Kidney epithelial cell (primary cell): ENCODE measurements around the gene FAF1. TPM values are rescaled to one million over a fixed set of nuclear protein-coding genes. Genes with fewer than 3 reads are reported as not detected.

Experiments used
- DNase-seq: peaks from one replicate; pipeline ENCODE4 v3.0.0-alpha.2; 2010; ENCODE audit warnings: low read depth
- H3K27me3 ChIP-seq: 2 replicates; pipeline ENCODE4 v1.6.0; 2011; ENCODE audit warnings: low read length; ENCODE audit not compliant: control insufficient read depth, insufficient read depth
- H3K36me3 ChIP-seq: 2 replicates; pipeline ENCODE4 v1.5.1; 2011; ENCODE audit warnings: low read length; ENCODE audit not compliant: control insufficient read depth, insufficient read depth
- H3K4me3 ChIP-seq: 2 replicates; pipeline ENCODE4 v1.5.1; 2011; ENCODE audit warnings: low read depth, mild to moderate bottlenecking, control low read depth, low read length
- CTCF ChIP-seq: IDR thresholded peaks from 2 replicates; pipeline ENCODE4 v1.5.1; 2011; ENCODE audit warnings: mild to moderate bottlenecking, moderate library complexity, low read length, control low read depth, inconsistent platforms; ENCODE audit not compliant: insufficient read depth, poor library complexity, severe bottlenecking
- total RNA-seq: library from RNA; depleted of rRNA; stranded (reverse); fragments of >200 nt; gene quantifications from 2 replicates; pipeline ENCODE4 v1.2.3, GENCODE V29; 2015

Gene FAF1
- total RNA-seq, 1 donor from 2014 or later = 57.8 TPM

- no peaks in the 10 kb centered on the region for H3K36me3 ChIP-seq
- peak; percentile 59 for DNase-seq
- H3K27me3 ChIP-seq = no peaks in the 10 kb centered on the region
- TF ChIP-seq CTCF = peak; percentile 65
- H3K4me3 ChIP-seq = no peak overlapping the region
Measured at GRCh38 chr1:50620680-50621329, 339.3 kb downstream of the FAF1 start.

- TF ChIP-seq CTCF = no peak
- Histone ChIP-seq H3K27me3 (no peaks in the 10 kb centered on the region), H3K4me3 (no peak overlapping the region), H3K36me3 (no peaks in the 10 kb centered on the region)
- DNase-seq = no peak
Measured at GRCh38 chr1:50615036-50615750, 344.9 kb downstream of the FAF1 start.

- Histone ChIP-seq H3K27me3 (no peaks in the 10 kb centered on the region), H3K4me3 (no peak overlapping the region), H3K36me3 (no peaks in the 10 kb centered on the region)
- no peak for TF ChIP-seq CTCF
- no peak for DNase-seq
Measured at GRCh38 chr1:50611675-50612074, 348.4 kb downstream of the FAF1 start.

GRCh38 chr1:50610563-50610962 is 349.5 kb downstream of the FAF1 start:
- Histone ChIP-seq H3K36me3 (no peaks in the 10 kb centered on the region), H3K27me3 (no peaks in the 10 kb centered on the region), H3K4me3 (no peak overlapping the region)
- DNase-seq = no peak
- TF ChIP-seq CTCF = no peak

GRCh38 chr1:50609508-50609907 is 350.6 kb downstream of the FAF1 start:
- no peak for DNase-seq
- H3K27me3 ChIP-seq = no peaks in the 10 kb centered on the region
- no peaks in the 10 kb centered on the region for H3K36me3 ChIP-seq
- no peak for TF ChIP-seq CTCF
- H3K4me3 ChIP-seq = no peak overlapping the region
